Glomerular endothelial cell (primary cell): ENCODE results near the gene TBX1. TPM values are rescaled to one million over a fixed set of nuclear protein-coding genes. Genes with fewer than 3 reads are reported as not detected.
"Not testable (repeated sequence)": the region's sequence is repeated elsewhere in the genome, so short reads cannot be mapped to it uniquely, and the experiment has no call there.

Experiments
- DNase-seq: peaks from one replicate; pipeline ENCODE4 v3.0.0-alpha.2; 2011; ENCODE audit warnings: low read depth, low spot score; ENCODE audit errors: extremely low read depth
- total RNA-seq: library from RNA; depleted of rRNA; stranded (reverse); fragments of >200 nt; gene quantifications from 2 replicates; pipeline ENCODE4 v1.2.3, GENCODE V29; 2015

Gene TBX1
- total RNA-seq, 1 donor from 2014 or later, result 3.6 TPM

DNA sequence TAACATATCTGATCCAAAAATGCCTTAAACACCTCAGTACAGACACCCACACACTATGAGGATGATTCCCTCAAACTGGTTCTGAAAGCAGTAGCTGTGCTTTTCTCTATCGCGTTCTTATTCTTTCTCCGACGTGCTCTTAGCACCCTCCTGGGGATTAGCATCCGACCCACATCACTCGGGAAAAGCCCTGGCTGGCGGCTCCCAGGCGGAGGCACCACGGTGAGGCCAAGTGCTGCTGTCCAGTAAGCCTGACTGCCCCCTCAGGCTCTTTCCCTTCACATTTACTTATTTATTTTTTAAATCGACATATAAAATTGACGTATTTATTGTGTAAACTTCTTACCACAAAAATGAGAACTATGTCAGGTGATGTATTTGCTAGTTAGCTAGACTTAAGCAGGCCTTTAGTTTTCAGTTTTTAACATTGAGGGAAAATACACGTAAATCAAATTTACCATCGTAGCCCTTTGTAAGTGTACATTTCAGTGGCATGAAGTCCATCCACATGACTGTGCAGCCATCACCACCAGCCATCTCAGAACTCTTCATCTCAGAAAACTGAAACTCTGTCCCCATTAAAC, 19.2 kb downstream of the TBX1 start:
- no peak for DNase-seq

DNA sequence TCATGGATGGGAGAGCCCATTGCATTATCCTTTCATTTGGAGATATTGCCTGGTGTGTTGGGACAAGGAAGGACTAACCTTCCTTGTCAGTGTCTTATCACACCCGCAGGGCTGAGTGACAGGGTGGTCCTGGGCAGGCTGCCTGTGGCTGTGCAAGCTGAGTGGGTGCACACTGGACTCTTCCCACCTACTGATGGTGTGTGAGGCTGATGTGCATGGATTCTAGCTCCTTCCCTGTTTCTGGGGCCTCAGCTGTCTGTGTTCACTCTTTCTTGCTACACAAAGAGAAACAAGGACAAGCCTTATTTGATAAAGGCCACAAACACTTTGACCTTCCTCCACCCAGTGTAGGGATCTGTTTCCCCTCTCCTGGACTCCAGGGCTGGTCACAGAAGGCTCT, 22.0 kb downstream of the TBX1 start:
- DNase-seq, result no peak

DNA sequence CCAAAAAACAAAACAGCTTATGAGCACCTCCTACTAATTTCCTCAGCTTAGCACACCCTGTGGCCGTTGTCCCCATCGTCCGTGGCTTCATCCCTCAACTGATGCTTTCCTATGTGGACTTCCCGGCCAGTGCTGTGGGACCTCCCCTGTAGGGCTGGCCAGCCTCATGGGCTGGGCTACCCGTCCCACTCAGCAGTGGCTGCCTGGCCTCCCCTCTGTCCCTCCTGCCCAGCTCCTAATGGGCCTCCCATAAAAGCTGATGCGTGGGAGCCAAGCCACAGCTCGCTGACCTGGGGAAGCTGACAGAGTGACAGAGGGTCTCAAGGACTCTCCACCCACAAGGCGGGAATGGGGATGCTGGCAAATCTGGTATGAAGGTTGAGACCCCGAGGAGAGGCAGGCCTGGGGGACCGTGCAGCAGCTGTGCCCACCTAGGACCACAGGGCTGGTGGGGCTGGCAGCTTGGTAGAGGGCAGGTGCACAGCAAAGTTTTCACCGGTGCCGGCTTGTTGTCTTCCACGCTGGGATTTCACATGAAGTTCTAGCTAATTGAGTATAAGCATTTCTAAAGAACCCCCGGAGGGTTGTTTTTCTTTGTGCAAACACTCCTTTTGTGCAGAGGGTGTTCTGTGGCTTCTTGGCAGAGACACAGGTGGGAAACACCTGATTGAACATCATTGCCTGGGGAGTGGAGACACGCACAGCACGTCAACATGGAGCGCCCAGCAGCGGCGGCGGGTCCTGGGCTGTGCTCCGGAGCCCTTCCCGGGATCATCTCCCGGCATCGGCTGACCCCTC, 23.2 kb downstream of the TBX1 start:
- DNase-seq, result no peak

DNA sequence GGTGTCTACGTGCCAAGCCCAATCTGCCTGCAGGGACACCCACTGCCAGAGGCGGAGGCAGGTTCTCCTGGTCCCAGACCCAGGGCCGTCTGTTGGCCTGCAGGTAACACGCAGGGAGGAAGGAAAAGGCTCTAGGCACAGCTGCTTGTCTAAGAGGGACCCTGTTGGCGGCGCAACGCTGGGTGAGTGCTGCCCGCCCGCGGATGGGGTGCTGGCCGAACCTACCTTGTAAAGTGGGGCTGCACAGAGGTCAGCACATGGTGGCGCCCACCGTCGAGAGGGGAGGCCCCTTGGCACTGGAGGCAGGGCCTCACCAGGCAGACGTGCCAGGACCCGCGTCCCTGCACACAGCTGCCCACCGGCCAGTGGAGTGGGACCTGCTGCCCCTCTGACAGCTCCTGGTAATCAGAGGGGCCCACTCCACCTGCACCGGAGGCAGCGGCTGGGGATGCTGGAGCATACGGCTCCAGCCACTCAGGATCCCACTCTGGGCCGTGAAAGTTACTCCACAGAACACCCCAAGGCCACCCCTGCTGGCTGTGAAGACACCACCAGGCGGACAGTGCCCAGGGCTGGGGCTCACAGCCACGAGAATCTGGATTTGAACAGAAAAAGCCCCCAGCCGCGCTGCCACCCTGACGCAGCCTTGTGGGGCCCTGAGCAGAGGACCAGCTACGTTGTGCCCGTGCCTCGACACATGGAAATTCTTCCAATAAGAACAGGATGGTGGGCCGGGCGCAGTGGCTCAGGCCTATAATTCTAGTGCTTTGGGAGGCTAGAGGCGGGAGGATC, 24.0 kb downstream of the TBX1 start:
- DNase-seq, result no peak

DNA sequence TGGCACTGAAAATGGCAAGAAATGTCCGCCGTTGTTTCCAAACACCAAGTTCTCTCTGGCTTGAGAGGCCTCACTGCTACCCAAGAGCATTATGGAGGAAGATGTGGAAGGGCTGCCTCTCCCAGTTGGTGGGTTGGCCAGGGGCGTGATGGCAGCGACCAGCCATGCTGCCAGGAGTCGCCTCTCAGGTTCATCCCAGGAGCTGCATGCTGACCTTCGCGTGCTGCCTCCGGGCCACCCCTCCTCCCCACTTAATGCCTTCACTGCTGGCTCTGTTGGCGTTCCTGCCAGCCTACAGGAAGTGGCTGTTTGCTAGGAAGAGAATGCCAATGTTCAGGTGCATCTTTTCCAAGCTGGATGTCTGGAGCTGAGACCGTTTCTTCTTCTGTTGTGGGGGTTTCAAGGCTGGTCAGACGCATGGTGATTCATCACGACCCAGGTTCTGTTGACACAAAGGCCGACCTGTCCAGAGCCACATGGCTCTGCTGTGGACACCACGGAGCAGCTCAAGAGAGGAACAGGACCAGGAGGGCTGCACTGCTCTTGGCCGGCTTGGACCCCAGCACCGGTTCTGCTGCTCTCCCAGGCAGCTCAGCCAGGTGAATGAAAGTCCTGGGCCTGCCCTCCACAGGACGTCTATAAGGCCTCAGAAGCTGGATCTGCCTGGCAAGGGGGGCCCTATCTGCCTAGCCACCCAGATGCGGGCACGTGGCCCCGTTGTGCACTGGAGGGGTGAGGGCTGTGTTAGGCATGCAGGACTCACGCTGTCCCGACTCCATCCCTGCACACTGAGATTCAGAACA, 25.1 kb downstream of the TBX1 start:
- DNase-seq, result no peak

DNA sequence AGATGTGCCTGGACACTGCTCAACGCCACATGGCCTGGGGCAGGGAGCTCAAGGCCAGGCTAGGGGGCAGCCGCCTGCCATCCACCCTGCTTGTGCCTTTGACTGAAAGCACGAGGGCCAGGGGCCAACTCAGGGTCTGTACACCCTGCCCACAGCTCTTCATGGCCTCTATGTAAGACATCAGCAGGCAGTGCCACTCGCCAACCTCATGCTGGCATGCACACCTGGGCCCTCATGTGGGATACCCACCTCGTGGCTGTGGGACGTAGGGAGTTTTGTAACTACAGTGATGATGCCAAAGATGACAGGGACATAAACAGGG, 25.6 kb downstream of the TBX1 start:
- DNase-seq, result no peak

DNA sequence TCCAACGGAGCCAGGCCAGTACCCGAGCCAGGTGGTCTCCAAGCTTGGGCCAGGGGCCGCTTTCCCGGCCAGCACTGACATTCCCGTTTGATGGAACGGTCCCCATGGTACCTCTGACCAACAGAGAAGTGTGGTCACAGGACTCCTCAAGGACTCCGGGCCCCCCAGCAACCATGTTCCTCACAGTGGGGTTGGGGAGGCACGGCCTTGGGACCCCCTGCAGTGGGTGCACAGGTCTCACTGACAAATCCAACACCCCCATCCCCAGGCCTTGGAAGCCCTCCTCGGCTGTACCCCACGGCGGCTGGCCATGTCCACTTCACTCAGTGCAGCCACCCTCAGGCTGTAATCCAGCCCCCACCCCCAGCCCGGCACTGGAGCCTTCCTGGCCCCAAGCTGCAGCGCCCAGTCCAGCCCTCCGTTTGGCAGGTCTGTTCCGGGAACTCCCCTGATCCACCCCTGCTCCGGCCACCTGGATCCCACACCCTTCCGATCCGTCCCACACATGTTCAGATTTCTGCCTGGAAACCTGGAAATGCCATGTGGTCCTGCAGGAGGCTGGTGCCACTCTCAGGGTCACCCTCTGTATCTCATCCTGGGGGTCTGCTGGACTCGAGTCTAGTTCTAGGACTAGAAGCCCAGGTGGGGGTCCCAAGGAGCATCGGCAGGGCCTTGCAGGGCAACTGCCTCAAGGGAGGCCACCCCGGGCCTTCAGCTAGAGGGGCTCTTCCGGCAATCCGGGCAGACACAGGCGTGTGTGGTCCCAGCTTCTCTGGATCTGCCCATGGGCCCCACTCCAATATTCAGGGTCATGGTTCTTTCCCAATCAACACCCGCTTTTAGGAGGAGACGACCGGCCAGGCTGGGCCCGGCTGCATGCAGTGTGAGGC, 26.6 kb downstream of the TBX1 start:
- no peak for DNase-seq

DNA sequence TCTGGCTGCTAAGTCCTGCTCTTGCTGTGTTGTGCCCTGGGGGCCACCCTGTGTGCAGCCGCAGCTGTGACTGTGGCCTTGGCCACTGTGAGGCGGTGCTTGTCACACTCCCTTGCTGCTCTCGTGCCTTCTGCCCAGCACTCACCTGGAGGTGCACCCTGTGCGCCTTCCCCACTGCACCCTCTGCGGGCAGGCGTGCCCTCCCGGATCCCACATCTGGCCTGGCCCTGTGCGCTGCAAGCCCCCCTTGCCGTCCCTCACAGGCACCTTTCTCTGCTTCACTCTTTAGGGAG, 27.2 kb downstream of the TBX1 start:
- DNase-seq, result no peak

DNA sequence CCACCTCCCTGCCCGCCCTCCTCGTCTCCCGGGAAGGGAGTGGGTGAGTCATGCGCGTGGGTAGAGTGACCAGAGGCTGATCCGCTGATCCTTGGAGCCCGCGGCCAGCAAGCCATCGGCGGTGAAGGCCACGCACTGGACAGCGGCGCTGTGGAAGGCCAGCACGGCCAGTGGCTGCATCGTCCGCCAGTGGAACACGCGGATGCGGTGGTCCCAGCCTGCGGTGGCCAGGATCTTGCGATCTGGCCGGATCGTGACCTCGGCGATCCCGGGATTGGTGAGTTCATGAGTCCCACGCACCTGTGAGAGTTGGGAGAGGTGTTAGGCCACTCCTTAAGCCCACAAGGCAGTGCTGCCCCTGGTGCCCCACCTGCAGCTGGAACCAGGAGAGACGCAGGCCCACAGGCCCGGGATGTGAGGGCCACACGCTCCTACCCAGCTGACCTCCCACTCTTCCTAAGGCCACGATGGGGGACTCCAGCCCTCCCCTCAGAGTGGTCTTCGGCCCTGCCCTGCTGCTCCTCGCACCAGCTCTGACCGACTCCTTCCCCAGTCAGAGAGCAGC, 28.2 kb downstream of the TBX1 start:
- DNase-seq, result no peak

DNA sequence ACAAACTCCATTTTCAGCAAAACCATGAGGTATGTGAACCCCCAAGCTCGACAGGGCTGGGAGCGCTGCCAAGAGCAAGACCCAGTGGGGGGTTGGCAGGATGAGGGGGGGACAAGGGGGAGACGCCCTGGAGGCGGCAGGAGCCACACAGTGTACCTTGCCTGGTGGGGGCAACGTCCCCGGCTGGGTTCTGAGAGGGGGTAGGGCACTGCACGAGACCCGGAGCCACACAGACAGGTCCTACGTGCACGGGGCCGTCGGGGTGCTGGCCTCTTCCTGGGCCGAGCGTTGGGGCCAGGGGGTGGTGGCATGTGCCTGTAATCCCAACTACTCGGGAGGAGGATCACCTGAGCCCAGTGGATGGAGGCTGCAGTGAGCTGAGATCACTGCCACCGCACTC, 28.8 kb downstream of the TBX1 start:
- no peak for DNase-seq

DNA sequence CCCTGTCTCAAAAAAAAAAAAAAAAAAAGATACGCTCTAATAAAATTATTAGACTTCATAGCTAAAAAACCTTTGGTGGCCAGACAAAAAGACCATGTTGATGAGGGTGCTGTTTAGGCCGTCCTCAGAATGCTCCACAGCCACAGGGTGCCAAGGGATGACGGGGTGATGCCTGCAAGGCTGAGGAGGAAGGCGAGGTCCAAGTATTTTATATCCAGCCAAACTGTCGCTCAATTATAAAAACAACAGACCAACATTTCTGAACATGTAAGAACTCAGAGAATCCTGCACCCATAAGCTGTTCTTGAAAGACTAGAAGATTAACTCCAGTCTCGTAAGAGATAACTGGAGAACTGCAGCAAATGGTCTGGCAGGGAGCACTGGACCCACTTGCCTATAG, 29.2 kb downstream of the TBX1 start:
- DNase-seq, result no peak

DNA sequence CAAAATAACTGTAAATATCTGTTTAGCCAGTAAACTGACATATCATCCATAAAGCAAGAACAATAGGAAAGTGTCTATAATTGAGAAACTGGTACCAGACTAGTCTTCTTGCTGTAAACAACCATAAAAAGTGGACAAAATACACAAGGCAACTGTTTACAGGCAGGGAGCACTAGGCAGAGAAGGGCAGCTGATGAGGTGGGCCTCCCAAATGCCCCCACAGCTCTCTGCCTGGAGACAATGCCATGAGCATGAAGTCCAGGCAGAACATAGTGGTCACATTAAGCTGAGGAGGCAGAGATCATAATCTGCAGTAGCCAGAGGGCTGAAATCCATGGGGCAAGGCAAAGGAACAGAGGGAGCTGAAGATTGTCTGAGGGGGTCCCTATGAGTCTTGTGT, 30.7 kb downstream of the TBX1 start:
- no peak for DNase-seq

DNA sequence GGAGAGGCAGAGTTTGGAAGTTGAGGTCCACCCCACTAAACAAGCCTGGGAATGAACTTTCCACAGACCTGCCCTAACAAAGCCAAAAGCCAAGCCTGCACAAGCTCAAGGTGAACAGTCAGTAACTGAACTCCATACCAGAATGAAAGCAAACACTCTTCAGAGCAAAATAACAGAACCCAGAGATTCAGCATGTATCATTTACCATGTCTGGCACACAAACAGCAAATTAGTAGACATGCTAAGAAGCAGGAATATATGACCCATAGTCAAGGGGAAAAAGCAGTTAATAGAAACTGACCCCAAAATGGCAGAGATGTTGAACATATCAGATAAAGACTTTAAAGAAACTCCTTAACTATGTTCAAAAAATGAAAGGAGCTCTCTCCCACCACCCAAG, 31.3 kb downstream of the TBX1 start:
- DNase-seq, result no peak

DNA sequence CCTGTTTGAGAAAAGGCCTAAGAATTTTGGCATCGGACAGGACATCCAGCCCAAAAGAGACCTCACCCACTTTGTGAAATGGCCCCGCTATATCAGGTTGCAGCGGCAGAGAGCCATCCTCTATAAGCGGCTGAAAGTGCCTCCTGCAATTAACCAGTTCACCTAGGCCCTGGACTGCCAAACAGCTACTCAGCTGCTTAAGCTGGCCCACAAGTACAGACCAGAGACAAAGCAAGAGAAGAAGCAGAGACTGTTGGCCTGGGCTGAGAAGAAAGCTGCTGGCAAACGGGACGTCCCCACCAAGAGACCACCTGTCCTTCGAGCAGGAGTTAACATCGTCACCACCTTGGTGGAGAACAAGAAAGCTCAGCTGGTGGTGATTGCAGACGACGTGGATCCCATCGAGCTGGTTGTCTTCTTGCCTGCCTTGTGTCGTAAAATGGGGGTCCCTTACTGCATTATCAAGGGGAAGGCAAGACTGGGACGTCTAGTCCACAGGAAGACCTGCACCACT, 31.9 kb downstream of the TBX1 start:
- DNase-seq, result not testable (repeated sequence)

DNA sequence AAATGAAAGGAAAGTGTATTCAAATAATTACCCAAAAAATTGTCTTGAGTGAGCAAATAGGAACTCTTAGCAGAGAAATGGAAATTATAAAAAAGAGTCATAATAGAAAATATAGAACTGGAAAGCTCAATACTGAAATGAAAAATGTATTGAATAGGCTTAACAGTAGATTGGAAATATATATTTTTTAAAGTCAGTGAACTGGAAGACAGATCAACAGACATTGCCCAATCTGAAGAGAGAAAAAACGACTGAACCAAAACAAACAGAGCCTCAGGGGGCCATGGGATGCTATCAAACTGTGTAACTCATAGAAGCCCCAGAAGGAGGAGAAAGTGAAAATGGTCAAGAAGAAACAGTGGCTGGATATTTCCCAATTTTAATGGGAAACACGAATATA, 32.6 kb downstream of the TBX1 start:
- DNase-seq, result no peak

DNA sequence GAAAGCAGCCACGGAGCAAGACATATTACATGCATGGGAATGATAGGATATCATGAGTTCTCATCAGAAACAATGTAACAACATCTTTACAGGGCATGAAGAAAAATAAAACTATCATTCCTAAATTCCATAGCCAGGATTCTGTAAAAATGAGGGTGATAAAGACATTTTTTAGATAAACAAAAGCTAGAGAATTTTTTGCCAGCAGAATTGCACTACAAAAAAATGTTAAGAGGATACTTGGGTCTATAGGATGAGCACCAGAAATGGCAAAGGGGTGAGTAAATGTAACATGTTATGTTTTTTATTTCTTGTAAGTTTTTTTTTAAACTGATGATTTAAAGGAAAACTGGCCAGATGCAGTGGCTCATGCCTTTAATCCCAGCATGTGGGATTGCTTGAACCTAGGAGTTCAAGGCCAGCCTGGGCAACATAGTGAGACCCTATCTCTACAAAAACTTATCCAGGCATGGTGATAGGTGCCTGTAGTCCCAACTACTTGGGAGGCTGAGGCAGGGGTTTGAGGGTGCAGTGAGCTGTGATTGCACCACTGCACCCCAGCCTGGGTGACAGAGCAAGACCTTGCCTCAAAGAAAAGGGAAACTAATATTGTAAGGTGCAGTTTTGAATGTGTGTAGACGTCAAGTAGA, 33.2 kb downstream of the TBX1 start:
- no peak for DNase-seq

DNA sequence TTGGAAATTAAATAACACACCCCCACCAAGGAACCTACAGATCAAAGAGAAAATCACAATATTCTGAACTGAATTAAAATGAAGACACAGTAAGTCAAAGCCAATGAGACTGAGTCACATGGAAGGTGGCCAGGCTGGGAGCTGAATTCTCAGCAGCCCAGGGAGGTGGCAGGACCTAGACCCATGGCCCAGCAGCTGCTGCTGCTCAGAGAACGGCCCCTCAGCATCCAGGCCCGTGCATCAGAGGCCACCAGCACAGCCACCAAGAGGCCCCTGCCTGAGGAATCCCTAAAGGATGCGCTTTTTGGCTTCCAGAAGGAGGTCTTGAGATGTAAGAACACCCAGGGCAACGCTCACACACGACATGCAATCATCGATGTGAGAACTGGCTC, 35.0 kb downstream of the TBX1 start:
- DNase-seq, result no peak

DNA sequence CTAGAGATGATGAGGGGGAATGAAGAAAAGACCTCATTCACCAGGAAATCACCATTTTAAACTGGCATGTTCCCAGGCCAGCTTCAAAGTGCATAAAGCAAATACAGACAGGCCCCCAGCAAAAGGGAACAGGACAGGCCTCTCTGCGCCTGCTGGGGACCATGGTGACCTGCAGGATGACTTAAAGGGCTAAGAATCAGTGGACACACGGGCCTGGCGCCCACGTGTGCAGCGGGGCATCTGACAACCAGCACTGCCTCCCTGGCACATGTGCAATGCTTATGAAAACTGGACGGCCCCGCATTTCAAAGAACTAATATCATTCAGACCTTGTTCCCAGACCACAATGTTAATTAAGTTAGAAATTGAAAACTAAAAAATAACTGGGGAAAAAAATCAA, 35.6 kb downstream of the TBX1 start:
- no peak for DNase-seq
